SW 1271 (cell line): ENCODE results near the gene WNT4.
A peak's percentile ranks its signal among the peaks of the same experiment; 100 is the strongest.

Experiments used
- DNase-seq, 2 experiments: peaks; one replicate each; lab custom pipeline; 2025; lab: John Stamatoyannopoulos, UW

The WNT4 gene

GRCh38 chr1:22163564-22163963 is 20.7 kb upstream of the WNT4 start:
- DNase-seq: no peak

GRCh38 chr1:22163137-22163536 is 20.2 kb upstream of the WNT4 start:
- DNase-seq: no peak

GRCh38 chr1:22159891-22160290 is 17.0 kb upstream of the WNT4 start:
- no peak for DNase-seq

- DNase-seq: no peak
These were observed 15.8 kb upstream of the WNT4 start for GRCh38 chr1:22158654-22159053.

DNA sequence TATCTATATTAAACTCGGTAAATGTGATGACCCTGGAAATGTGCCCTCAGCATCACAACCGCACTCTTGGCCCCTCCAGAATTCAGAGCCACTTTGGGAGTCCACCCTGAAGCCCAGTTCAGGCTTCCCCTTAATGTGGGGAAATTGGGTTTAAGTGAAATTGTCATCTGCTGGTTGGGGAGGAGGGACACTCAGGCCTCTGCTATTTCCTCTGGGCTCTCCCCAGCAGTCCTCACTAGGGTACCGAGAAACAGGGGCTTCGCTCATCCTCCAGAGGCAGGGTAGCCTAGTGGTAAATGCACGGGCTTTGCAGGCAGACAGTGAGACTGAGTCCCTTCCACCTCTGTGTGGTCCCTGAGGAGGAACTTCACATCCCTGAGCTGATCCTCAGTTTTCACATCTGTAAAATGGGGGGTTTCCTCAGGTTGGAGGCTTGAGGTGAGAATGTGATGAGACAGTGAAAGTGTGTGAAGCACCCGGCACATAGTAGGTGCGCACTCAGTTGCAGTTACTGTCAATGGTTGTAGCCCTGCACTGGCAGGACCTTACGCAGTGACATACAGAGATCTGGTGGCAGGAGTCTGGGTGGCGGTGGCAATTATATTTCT is 14.6 kb upstream of the WNT4 start:
- no peak for DNase-seq

- DNase-seq: no peak
These were observed 12.6 kb upstream of the WNT4 start for GRCh38 chr1:22155517-22155916.

- DNase-seq: no peak
These were observed 11.7 kb upstream of the WNT4 start for GRCh38 chr1:22154626-22155025.

GRCh38 chr1:22153660-22154437 is 11.0 kb upstream of the WNT4 start:
- no peak for DNase-seq

GRCh38 chr1:22150923-22151322 is 8.0 kb upstream of the WNT4 start:
- no peak for DNase-seq

DNA sequence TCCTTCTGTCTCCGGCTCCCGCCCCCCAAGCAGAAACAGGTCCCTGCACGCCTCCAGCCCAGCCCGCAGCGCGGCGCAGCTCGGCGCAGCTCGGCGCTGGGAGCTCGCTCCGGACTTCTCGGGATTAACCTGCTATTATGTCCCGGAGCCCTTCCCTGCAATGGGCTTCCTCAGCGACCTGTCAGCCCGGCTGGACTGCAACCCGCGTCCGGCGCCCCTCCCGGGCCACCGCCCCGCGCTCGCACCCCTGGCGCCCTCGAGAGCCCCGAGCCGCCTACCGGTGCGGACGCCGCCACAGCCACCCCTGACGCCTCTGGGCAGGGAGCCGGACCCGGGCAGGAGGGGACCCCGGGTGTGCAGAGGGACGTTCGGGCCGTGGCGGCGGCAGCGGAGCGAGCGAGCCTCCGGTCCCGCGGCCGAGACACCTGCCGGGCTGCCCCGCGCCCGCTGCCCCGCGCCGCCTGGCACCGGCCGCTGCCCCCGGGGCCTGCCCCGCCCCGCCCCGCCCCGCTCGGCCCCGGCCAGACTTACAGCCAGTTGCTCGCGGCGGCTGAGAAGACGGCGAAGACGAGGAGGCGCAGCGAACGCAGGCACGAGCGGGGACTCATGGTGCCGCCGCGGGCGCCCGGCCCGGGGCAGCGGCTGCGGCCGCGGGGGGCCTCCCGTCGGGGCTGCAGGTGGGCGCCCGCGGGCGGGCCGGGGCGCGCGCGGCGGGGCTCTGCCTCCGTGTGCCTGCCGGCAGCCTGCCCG is 407 bp downstream of the WNT4 start:
- DNase-seq: no peak

DNA sequence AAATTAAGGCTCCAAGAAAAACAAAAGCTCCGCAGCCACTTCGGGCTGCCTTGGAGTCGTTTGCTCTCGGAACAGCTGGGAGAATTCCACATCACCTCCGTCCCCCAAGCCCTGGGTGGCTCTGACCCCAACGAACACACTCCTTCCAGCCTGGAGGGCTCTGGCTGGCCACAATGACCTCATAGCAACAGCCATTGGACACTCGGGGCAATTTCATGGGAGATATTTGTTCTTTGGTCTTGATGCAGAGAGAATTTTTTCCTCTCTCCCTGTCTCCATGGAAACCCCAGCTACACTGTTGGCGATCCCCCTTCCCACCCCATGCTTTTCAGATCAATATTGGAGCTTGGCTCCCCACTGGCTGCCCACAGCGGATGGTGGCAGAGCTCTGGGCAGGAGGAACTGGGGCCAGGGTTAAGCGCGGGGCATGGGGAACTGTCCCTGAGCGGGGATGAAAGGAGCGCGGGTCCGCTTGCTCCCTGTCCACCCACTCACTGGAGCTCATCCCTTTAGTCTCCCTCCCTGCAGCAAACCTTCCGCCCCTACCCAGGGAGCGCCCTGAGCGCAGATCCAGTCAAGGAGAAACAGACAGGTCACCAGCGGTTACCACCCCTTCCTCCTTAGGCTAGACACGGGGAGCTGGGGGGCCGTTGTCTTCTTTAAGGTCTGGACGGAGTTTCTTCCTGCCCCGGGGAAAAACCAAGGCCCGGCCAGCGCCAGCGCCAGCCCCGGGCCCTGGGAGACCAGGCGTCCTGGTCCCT is 1.2 kb downstream of the WNT4 start:
- DNase-seq: no peak

GRCh38 chr1:22140694-22141093 is 2.2 kb downstream of the WNT4 start:
- no peak for DNase-seq

- no peak for DNase-seq
These were observed 3.1 kb downstream of the WNT4 start for GRCh38 chr1:22139817-22140216.

- DNase-seq: no peak
These were observed 3.8 kb downstream of the WNT4 start for GRCh38 chr1:22139066-22139594.

DNA sequence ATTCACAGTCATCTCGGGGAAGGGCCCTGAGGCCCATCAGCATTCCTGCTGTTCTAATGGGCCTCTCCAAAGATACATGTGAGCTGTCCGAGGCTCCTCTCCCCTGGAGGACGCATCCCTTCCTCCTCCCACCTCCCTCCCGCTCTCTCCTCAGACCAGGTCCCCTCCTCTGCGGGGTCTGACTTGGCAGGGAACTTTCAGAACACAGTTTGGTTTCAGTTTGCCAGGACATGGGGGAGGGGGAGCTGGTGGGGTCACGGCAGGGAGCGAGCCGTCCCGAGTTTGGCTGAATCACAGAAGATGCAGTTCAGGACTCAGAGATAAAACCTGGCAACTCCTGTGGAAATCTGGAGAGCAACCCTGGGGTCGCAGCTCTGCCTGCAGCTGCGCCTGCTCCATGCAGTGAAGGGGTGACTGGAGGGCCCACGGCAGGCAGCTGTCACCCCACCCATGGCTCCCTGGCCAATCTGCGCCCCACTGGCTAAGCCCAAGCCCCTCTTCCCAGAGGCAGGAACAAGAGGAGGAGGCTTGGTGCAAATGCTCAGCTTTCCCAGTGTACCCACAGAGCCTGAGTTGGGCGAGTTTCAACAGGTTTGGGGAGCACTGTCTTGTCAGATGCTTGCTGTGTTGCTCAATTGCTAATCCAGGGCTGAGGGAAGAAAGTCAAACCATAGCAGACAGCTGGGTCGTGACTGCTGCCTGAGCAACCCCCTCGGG is 5.7 kb downstream of the WNT4 start:
- no peak for DNase-seq

GRCh38 chr1:22133931-22134324 is 9.0 kb downstream of the WNT4 start:
- DNase-seq: no peak

DNA sequence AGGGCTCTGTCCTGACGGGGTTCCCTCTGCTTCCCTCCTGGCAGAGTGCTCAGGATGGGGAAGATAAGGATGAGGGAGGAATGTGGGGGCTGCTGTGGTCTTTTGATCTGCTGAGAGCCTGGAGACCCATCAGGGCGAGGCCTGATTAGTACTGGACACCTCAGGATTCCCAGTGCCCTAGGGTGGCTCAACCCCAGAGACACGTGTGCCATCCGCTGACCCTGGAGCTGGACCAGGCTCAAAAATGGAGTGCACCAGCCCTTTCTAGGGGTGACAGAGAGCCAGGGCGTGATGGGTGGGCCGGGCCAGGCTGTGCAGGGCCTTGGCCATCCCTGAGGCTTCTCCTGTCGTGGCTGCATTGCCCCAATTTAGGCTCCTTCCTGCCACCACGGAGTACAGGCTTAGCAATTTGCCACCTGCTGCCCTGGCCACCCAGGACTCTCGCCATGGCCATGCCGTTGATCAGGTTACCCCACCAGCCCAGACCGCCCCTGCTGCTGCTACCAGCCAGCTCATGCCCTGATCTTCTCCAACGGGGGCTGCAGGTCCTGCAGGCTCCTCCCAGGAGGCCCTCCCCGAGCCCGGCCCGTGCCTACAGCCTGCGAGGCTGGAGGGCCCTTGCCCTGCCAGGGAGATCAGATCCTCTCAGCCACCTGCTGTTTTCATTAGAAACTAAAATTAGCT is 9.5 kb downstream of the WNT4 start:
- DNase-seq: no peak

DNA sequence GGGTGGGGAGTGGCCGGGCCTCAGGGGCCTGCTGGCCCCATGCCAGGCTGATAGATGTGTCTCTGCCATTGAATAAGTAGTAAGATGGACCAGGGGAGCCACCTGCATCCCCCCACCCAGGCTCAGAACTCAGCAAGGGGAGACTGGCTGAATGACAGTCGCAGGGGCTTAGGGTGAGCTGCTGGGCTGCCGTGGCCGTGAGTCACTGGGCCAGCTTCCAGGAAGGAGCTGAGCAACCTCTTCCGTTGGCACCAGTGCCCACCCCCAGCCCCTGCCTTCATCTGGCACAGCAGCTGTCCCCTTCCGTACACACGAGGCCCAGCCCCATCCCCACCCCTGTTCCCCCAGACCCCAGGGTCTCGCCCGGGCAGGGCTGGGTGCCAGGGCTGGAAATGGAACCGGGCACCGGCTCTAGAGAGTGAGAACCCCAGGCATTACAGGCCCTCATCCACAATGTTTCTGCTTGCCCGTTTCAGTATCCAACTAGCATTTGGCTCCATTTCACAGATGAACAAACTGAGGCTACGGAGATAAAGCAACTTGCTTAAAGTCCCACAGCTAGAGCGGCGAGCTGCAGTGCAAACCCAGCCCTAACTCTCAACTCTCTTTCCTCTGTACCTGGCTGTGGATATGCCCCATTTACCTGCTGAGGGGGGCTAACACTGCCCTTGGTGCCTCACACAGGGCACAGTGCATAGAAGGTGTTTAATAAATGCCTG is 10.2 kb downstream of the WNT4 start:
- DNase-seq: peak in 1 of 2 experiments; percentile 31

DNA sequence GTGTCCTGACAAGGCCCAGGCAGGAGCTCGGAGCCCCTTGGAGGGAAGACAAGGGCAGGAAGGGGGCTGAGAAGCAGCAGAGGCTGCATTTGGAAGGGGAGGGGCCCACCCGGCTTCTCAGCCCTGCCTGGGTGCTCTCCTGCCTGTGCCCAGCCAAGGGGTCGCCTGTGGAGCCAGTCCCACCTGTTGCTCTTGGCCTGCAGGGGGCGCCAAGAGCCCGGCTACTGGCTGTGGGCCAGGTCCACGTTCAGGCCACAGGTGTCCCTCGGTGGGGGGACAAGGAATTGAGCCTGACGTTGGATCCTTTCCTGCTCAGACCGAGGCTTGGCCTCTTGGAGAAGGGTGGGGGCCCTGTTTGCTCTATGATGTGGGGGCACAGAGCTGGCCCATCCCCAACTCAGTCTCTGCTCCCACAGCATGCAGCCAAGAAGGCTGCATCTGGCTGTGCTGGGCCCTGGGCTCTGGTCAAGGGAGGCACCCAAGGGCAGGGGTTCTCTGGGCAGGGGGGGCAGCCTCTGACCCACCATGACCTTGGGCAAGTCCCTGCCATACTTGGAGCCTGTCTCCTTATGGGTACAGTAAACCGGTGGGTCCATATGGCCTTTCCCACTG is 10.9 kb downstream of the WNT4 start:
- DNase-seq: peak in 1 of 2 experiments; percentile 10

- no peak for DNase-seq
These were observed 11.8 kb downstream of the WNT4 start for GRCh38 chr1:22131062-22131461.
